ENCODE results near the gene CATSPERB. TPM values are rescaled to one million over a fixed set of nuclear protein-coding genes. Genes with fewer than 3 reads are reported as not detected.
"Not testable (repeated sequence)": the region's sequence is repeated elsewhere in the genome, so short reads cannot be mapped to it uniquely, and the experiment has no call there.

The CATSPERB gene
- total and polyA plus RNA-seq, 2 of the 8 experiments (the other 6 are each of a cell fraction or from before 2014, with no cell fraction given) = 0.11 to 0.30 TPM

DNA sequence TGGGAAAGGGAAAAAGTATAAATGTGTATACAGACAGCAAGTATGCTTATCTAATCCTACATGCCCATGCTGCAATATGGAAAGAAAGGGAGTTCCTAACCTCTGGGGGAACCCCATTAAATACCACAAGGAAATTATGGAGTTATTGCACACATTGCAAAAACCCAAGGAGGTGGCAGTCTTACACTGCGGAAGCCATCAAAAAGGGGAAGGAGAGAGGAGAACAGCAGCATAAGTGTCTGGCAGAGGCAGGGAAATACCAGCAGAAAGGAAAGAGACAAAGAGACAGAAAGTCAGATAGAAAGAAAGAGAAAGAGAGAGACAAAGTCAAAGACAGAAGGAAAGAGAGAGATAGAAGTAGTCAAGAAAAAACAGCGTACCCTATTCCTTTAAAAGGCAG, 64.8 kb downstream of the CATSPERB start:
- H2BK20ac ChIP-seq (ENCODE audit: low read length); H3K4me2 ChIP-seq (ENCODE audit: insufficient read depth in 1 of 2, low read depth in 2 of 2, low read length in 2 of 2); DNase-seq (ENCODE audit: low read depth in 1 of 2, low spot score in 2 of 2); H3K79me1 ChIP-seq (ENCODE audit: low read depth, low read length); H2BK12ac ChIP-seq (ENCODE audit: low read depth, low read length); H3K4me3 ChIP-seq (ENCODE audit: extremely low read depth in 1 of 4, insufficient read depth in 2 of 4, low read depth in 3 of 4, low read length in 4 of 4); H3K4me1 ChIP-seq (replicated peaks in 1 of 4; ENCODE audit: control insufficient read depth in 3 of 4, insufficient read depth in 4 of 4, low read length in 3 of 4); H4K8ac ChIP-seq (ENCODE audit: extremely low read depth, insufficient read depth, low read length); CTCF ChIA-PET (ENCODE audit: partially characterized antibody); H3K36me3 ChIP-seq (ENCODE audit: control insufficient read depth in 2 of 4, insufficient read depth in 4 of 4, low read length in 3 of 4); H3K23ac ChIP-seq (ENCODE audit: insufficient read length); H3K4ac ChIP-seq (replicated peaks; ENCODE audit: insufficient read length, low read depth, low read length); H3K56ac ChIP-seq (replicated peaks; ENCODE audit: insufficient read length, low read depth, low read length); H2AK5ac ChIP-seq (ENCODE audit: low read depth, low read length); H3K18ac ChIP-seq (ENCODE audit: extremely low read depth, low read length); H4K20me1 ChIP-seq (replicated peaks in 1 of 2; ENCODE audit: control insufficient read depth in 1 of 2, insufficient read depth in 2 of 2, low read length in 2 of 2); H3K9ac ChIP-seq (replicated peaks in 1 of 4; ENCODE audit: extremely low read depth in 1 of 4, low read depth in 3 of 4, low read length in 3 of 4); H3K27ac ChIP-seq (ENCODE audit: low read depth, low read length); H4K5ac ChIP-seq (ENCODE audit: insufficient read length, low read depth, low read length); H2BK120ac ChIP-seq (replicated peaks; ENCODE audit: low read depth, low read length); H3K79me2 ChIP-seq (ENCODE audit: control insufficient read depth in 1 of 2, insufficient read depth in 2 of 2, low read length in 2 of 2); H3K14ac ChIP-seq (ENCODE audit: insufficient read length); POLR2A ChIA-PET (ENCODE audit: partially characterized antibody); H2AFZ ChIP-seq (ENCODE audit: low read length); FAIRE-seq; H3K27me3 ChIP-seq (replicated peaks in 1 of 4; ENCODE audit: control insufficient read depth in 3 of 4, extremely low read depth in 1 of 4, insufficient read depth in 3 of 4, low read length in 3 of 4); H3K23me2 ChIP-seq (ENCODE audit: low read depth, low read length); H3K9me3 ChIP-seq (ENCODE audit: insufficient read depth in 2 of 2, low read depth in 1 of 2, low read length in 1 of 2); H4K91ac ChIP-seq (replicated peaks; ENCODE audit: insufficient read length, low read length); H2BK15ac ChIP-seq (ENCODE audit: low read length); H2BK5ac ChIP-seq (ENCODE audit: low read depth, low read length): not testable (repeated sequence)
- WGBS, 2 experiments (ENCODE audit: extremely low coverage in 1 of 2, insufficient coverage in 1 of 2, insufficient read length in 1 of 2, insufficient replicate concordance in 2 of 2, low coverage in 1 of 2, low lambda C conversion rate in 2 of 2, missing lambda C conversion rate in 1 of 2) = 86% methylated on average over 2 of the region's 2 CpGs; no CpG with 5 or more reads in 1 of the 2 experiments

Measured in H1 (cell line).